Left lung (tissue), 10 donors: ENCODE measurements around the gene BBS12. TPM values are rescaled to one million over a fixed set of nuclear protein-coding genes. Genes with fewer than 3 reads are reported as not detected.

Experiments
- ATAC-seq: fragments of 200-7000 bp; cut with Tn5 transposase; one replicate; pipeline ENCODE4 v1.9.1; 2020; ENCODE audit warnings: moderate library complexity
- DNase-seq, 4 donors: peaks; one replicate each; pipeline ENCODE4 v3.0.0-alpha.2; 2013 to 2020
- H3K27ac ChIP-seq, 2 donors: fragments of 200-600 bp; sonication (generic) in 1 of 2; one replicate each; pipeline versions ENCODE4 v1.5.0 to v1.8.0; 2020 to 2021
- H3K27me3 ChIP-seq, 2 donors: fragments of 200-600 bp; sonication (generic) in 1 of 2; one replicate each; pipeline versions ENCODE4 v1.5.0 to v1.8.0; 2020 to 2021
- H3K36me3 ChIP-seq, 2 donors: fragments of 200-600 bp; sonication (generic) in 1 of 2; one replicate each; pipeline versions ENCODE4 v1.5.0 to v1.8.0; 2020 to 2021
- H3K4me1 ChIP-seq, 2 donors: fragments of 200-600 bp; one replicate each; pipeline ENCODE4 v1.8.0; 2021
- H3K4me3 ChIP-seq, 2 donors: fragments of 200-600 bp; sonication (generic) in 1 of 2; one replicate each; pipeline versions ENCODE4 v1.5.0 to v1.8.0; 2020 to 2021; ENCODE audit warnings: mild to moderate bottlenecking in 1 of 2
- H3K9me3 ChIP-seq, 2 donors: fragments of 200-600 bp; sonication (generic) in 1 of 2; one replicate each; pipeline versions ENCODE4 v1.5.0 to v1.8.0; 2020 to 2021
- CTCF ChIP-seq, 2 donors: fragments of 200-600 bp; sonication (generic) in 1 of 2; IDR thresholded peaks; one replicate each; pipeline versions ENCODE4 v1.5.0 to v1.8.0; 2021; ENCODE audit warnings: antibody characterized with exemption in 2 of 2
- intact Hi-C, 2 donors: fragments of 100-400 bp; cut with DNase I; formaldehyde crosslinking; loops; one replicate each; pipeline versions ENCODE4 v1.11.2 to v1.14.2; 2022
- polyA plus RNA-seq, 6 donors: library from polyadenylated mRNA; unstranded; fragments of 120-200 nt; gene quantifications; one replicate each; pipeline ENCODE4 v1.2.1, GENCODE V29; 2013; ENCODE audit not compliant: insufficient read length in 6 of 6
- total RNA-seq, 2 donors: library from RNA; stranded (reverse); fragmentation: NEBNext Ultra II Directional; extraction: Animal tissue kit (Norgen Biotek cat#: 25700); gene quantifications; one replicate each; pipeline ENCODE4 v1.2.1, GENCODE V29; 2021
- donor health status: DM: no; HTN: yes; CAD: no.
- donor health status: DM: no; HTN: no; CAD: no.

Gene BBS12
- total and polyA plus RNA-seq, 8 donors: 2.5 to 6.4 (median 5.5) TPM

DNA sequence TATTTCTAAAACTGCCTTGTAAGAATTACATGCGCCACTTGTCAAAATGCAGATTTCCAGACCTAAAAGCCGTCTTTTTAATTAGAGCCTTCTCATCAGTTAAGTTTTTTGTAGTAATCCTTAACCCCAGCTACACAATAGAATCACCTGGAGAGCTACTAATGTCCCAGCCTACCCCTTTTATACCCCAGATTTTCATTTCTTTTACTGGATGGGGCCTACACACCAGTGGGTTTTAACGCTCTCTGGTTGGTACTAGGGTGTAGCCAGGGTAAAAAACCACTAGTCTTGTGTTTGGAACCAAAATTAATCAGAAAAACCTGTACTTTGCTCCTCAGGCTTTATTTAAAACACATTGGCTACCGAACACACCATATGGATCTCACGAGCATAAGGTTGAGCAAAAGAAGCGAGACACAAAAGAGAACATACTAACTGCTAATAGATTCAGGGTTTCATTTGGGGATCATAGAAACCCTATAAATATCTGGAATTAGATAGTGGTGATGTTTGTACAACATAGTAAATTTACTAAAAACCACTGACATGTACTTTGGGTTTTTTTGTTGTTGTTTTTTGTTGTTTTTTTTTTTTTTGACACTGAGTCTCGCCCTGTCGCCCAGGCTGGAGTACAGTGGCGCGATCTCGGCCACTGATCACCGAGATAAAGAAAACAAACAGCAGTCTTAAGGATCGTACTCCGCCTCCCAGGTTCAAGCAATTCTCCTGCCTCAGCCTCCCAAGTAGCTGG lies 30.6 kb downstream of the BBS12 start:
- ATAC-seq: no peak
- DNase-seq: no peak
- TF ChIP-seq CTCF (IDR thresholded peaks at IDR 0.05): no peak
- H3K4me1 ChIP-seq: peaks cover 0 to 14% of the 10 kb centered on the region in 2 donors
- no peaks in the 10 kb centered on the region for H3K36me3 ChIP-seq
- no peaks in the 10 kb centered on the region for H3K27me3 ChIP-seq
- intact Hi-C loops: no loop called here
- H3K4me3 ChIP-seq: no peak overlapping the region
- no peaks in the 10 kb centered on the region for H3K9me3 ChIP-seq
- no peak overlapping the region for H3K27ac ChIP-seq

DNA sequence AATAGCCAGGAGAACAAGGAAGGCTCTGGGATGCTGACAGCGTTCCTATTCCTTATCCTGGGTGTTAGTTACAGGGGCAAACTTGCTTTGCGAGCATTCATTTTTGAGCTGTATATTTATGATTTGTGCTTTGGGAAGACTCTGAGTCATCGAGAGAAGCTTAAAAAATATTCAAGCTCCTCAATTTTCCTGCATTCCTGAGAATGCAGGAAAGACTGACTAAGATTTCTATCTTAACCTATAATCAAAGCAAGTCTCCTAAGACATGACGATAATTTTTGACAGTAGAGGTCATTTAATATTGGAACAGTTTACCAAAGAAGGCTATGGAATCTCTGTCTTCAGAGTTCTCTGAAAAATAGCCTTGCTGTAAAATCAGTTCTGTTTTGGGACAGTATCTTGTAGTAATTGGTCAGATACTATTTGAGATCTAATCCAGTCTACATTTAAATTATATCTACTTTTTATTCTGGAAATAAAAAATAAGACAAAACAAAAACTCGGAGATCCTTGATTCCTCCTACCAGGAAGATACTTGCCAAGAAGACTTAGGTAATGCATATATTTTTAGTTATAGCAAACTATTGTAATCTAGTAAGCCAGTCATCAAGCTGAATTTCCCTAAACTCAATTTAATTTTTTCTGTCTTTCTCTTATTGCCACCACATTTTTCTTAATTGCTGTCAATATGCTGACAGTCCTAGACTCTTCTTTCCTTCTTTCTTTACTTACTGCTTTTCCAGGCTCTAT lies 31.7 kb downstream of the BBS12 start:
- no peak for TF ChIP-seq CTCF (IDR thresholded peaks at IDR 0.05)
- intact Hi-C loops: no loop called here
- ATAC-seq: no peak

GRCh38 chr4:122764821-122765215 lies 32.3 kb downstream of the BBS12 start:
- Histone ChIP-seq H3K27me3 (no peaks in the 10 kb centered on the region), H3K9me3 (no peaks in the 10 kb centered on the region), H3K36me3 (no peaks in the 10 kb centered on the region), H3K27ac (peak overlapping the region in 1 of 2 donors; percentile 4), H3K4me3 (no peak overlapping the region), H3K4me1 (peaks cover 0 to 14% of the 10 kb centered on the region in 2 donors)
- TF ChIP-seq CTCF (IDR thresholded peaks at IDR 0.05): no peak
- peak; percentile 26 for ATAC-seq
- intact Hi-C loops: no loop called here
- DNase-seq: no peak

More for the DNA sequence above, 31.7 kb downstream of the BBS12 start:
- no peak for DNase-seq
- Histone ChIP-seq H3K27ac (no peak overlapping the region), H3K4me1 (peaks cover 0 to 14% of the 10 kb centered on the region in 2 donors), H3K27me3 (no peaks in the 10 kb centered on the region), H3K4me3 (no peak overlapping the region), H3K36me3 (no peaks in the 10 kb centered on the region), H3K9me3 (no peaks in the 10 kb centered on the region)

DNA sequence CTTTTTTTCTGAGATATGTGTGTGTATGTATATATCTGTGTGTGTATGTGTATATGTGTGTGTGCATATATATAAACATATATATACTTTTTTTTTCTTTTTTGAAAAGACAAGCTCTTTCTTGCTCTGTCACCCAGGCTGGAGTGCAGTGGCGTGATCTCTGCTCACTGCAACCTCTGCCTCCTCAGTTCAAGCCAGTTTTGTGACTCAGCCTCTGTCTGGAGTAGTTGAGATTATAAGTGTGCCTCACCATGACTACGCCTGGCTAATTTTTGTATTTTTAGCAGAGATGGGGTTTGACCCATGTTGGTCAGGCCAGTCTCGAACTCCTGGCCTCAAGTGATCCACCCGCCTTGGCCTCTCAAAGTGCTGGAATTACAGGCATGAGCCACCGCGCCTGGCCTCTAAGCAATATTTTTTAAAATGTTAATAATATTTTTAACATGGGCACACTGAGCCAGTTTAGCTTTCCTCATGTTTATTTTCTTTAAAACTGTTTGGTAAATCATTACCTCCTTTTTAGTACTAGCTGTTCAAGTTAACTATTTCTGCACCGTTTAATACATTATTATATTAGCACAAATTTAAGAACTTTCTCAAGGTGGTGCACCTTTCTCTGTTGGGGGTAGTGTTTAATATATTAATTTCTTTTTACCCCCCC lies 33.3 kb downstream of the BBS12 start:
- no peaks in the 10 kb centered on the region for H3K9me3 ChIP-seq
- H3K36me3 ChIP-seq: no peaks in the 10 kb centered on the region
- H3K27ac ChIP-seq: peak overlapping the region in 1 of 2 donors; percentile 25
- TF ChIP-seq CTCF (IDR thresholded peaks at IDR 0.05): no peak
- H3K27me3 ChIP-seq: no peaks in the 10 kb centered on the region
- H3K4me3 ChIP-seq: no peak overlapping the region
- ATAC-seq (peak; percentile 60), DNase-seq (no peak)
- peaks cover 0 to 14% of the 10 kb centered on the region in 2 donors for H3K4me1 ChIP-seq
- intact Hi-C loops: no loop called here

GRCh38 chr4:122766353-122766705 lies 33.8 kb downstream of the BBS12 start:
- no peak overlapping the region for H3K27ac ChIP-seq
- ATAC-seq: no peak
- TF ChIP-seq CTCF (IDR thresholded peaks at IDR 0.05): no peak

More at GRCh38 chr4:122766353-122766705, 33.8 kb downstream of the BBS12 start:
- no peak for DNase-seq
- H3K36me3 ChIP-seq: no peaks in the 10 kb centered on the region
- H3K4me3 ChIP-seq: no peak overlapping the region
- H3K27me3 ChIP-seq: no peaks in the 10 kb centered on the region
- peaks cover 0 to 14% of the 10 kb centered on the region in 2 donors for H3K4me1 ChIP-seq
- H3K9me3 ChIP-seq: no peaks in the 10 kb centered on the region
- intact Hi-C loops: no loop called here
